HepG2 (cell line): ENCODE results near the gene ATN1. TPM values are rescaled to one million over a fixed set of nuclear protein-coding genes. Genes with fewer than 3 reads are reported as not detected.

Source experiments
- MAFF ChIP-seq: IDR thresholded peaks from 2 replicates; pipeline ENCODE4 v1.6.1; 2011; ENCODE audit warnings: low read depth, low read length, improper control_type of control experiment
- MED13 ChIP-seq: sonication (generic); formaldehyde crosslinking; IDR thresholded peaks from 2 replicates; pipeline ENCODE4 v1.5.0; 2020; ENCODE audit warnings: missing genetic modification reagents
- MTA1 ChIP-seq: sonication (generic); formaldehyde crosslinking; IDR thresholded peaks from 2 replicates; pipeline ENCODE4 v1.4.0; 2020; ENCODE audit warnings: missing genetic modification reagents, mild to moderate bottlenecking, borderline replicate concordance
- MTERF4 ChIP-seq: sonication (generic); formaldehyde crosslinking; IDR thresholded peaks from 2 replicates; pipeline ENCODE4 v1.8.0; 2023; ENCODE audit warnings: mild to moderate bottlenecking, missing genetic modification reagents
- PATZ1 ChIP-seq: sonication (generic); formaldehyde crosslinking; IDR thresholded peaks from 2 replicates; pipeline ENCODE4 v1.4.0; 2020; ENCODE audit warnings: missing genetic modification reagents
- PHF20 ChIP-seq: sonication (generic); formaldehyde crosslinking; IDR thresholded peaks from 2 replicates; pipeline ENCODE4 v1.5.0; 2020; ENCODE audit warnings: mild to moderate bottlenecking, missing genetic modification reagents
- RFX3 ChIP-seq: IDR thresholded peaks from 2 replicates; pipeline ENCODE4 v1.6.1; 2016; ENCODE audit warnings: missing biosample characterization, missing genetic modification reagents
- SIN3B ChIP-seq: fragments of 150-350 bp; IDR thresholded peaks from 2 replicates; pipeline ENCODE4 v1.6.1; 2014; ENCODE audit warnings: low read length
- TAF15 ChIP-seq: fragments of 200-400 bp; formaldehyde crosslinking; IDR thresholded peaks from one replicate; pipeline ENCODE4 v1.6.1; 2018; ENCODE audit warnings: mild to moderate bottlenecking, low read depth, low read length; ENCODE audit not compliant: poor library complexity, severe bottlenecking
- TBX3 ChIP-seq: fragments of 450-650 bp; IDR thresholded peaks from 2 replicates; pipeline ENCODE4 v1.6.1; 2017; ENCODE audit warnings: antibody characterized with exemption, mild to moderate bottlenecking, inconsistent platforms, borderline replicate concordance
- TEAD2 ChIP-seq: sonication (generic); formaldehyde crosslinking; IDR thresholded peaks from 2 replicates; pipeline ENCODE4 v1.9.0; 2021; ENCODE audit warnings: missing genetic modification reagents
- ZFP91 ChIP-seq: sonication (generic); formaldehyde crosslinking; IDR thresholded peaks from 2 replicates; pipeline ENCODE4 v1.9.0; 2022; ENCODE audit warnings: missing genetic modification reagents, mild to moderate bottlenecking, borderline replicate concordance
- ZFYVE20 ChIP-seq: sonication (generic); formaldehyde crosslinking; IDR thresholded peaks from 2 replicates; pipeline ENCODE4 v1.8.0; 2023; ENCODE audit warnings: low read depth, mild to moderate bottlenecking, moderate library complexity, missing genetic modification reagents, borderline replicate concordance
- ZNF710 ChIP-seq: sonication (generic); formaldehyde crosslinking; IDR thresholded peaks from 2 replicates; pipeline ENCODE4 v1.5.0; 2020; ENCODE audit warnings: mild to moderate bottlenecking, missing genetic modification reagents, borderline replicate concordance
- ZNF780A ChIP-seq: sonication (generic); formaldehyde crosslinking; IDR thresholded peaks from 2 replicates; pipeline ENCODE4 v1.8.0; 2022; ENCODE audit warnings: mild to moderate bottlenecking, missing genetic modification reagents, moderate library complexity
- polyA plus RNA-seq, 8 experiments: library from polyadenylated mRNA; depleted of rRNA in 3 of 8; stranded (reverse) in 7 of 8; unstranded in 1 of 8; fragments of >200 nt; fragmentation: Illumina TruSeq in 4 of 8; extraction: Trizol in 4 of 8; gene quantifications; 2 replicates each; pipeline versions ENCODE4 v1.2.1 to v1.2.3, GENCODE V29; 2011 to 2016; ENCODE audit warnings: low read depth in 4 of 8, missing spikeins in 1 of 8, mixed read lengths in 1 of 8; ENCODE audit not compliant: insufficient read depth in 1 of 8
- total RNA-seq, 5 experiments: library from RNA; depleted of rRNA; stranded (reverse); fragments of >200 nt; fragmentation: Illumina TruSeq; extraction: Trizol; gene quantifications; 2 replicates each; pipeline ENCODE4 v1.2.3, GENCODE V29; 2016; ENCODE audit warnings: low read depth in 1 of 5
- TF ChIP-seq, protein P1 (sequence below): sonication (generic); formaldehyde crosslinking; IDR thresholded peaks from 2 replicates; pipeline ENCODE4 v1.8.1; 2023; ENCODE audit warnings: missing genetic modification reagents, inconsistent platforms, borderline replicate concordance

Gene ATN1
- total and polyA plus RNA-seq, 2 of the 13 experiments (the other 11 are each of a cell fraction or from before 2014, with no cell fraction given) = 2.1 to 8.6 TPM

DNA sequence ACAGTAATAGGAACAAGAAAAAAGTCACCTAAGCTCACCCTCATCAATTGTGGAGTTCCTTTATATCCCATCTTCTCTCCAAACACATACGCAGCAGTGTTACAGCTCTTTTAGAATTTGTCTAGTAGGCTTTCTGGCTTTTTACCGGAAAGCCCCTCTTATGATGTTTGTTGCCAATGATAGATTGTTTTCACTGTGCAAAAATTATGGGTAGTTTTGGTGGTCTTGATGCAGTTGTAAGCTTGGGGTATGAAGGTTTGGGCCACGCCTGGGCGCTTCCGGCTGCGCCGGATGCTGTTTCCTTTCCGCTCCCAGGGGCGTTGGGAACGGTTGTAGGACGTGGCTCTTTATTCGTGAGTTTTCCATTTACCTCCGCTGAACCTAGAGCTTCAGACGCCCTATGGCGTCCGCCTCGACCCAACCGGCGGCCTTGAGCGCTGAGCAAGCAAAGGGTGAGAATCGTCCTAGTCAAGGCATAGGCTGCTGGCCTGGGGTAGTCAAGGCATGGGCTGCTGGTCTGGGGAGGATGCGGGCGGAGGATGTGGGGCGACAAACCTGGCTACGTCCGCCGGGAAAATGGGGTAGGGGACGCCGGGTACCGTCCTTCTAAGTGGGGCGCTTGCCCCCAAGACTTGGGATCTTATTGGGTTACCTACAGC is 16.1 kb downstream of the ATN1 start, which contains the start of the genes C12orf57 and RNU7-1 (continued):
- TF ChIP-seq PATZ1 (CRISPR knock-in tag) (peak; percentile 55), ZFYVE20 (CRISPR knock-in tag) (peak; percentile 32; the same call in 1 of the 2 replicates), SIN3B (0 out of 2 replicates have a peak, but pooled peaks have one; percentile 60), TBX3 (no peak), MED13 (CRISPR knock-in tag) (peak; percentile 34; the same call in 1 of the 2 replicates), ZNF710 (CRISPR knock-in tag) (no peak; the same call in 1 of the 2 replicates), TAF15 (peak; percentile 26), PHF20 (no peak), MTERF4 (CRISPR knock-in tag) (no peak), TEAD2 (peak; percentile 43; the same call in 1 of the 2 replicates), ZFP91 (0 out of 2 replicates have a peak, but pooled peaks have one; percentile 83), MTA1 (CRISPR knock-in tag) (peak; percentile 74), MAFF (peak; percentile 75), RFX3 (CRISPR knock-in tag) (0 out of 2 replicates have a peak, but pooled peaks have one; percentile 23), ZNF780A (CRISPR knock-in tag) (peak; percentile 96)
- TF ChIP-seq, protein P1, sequence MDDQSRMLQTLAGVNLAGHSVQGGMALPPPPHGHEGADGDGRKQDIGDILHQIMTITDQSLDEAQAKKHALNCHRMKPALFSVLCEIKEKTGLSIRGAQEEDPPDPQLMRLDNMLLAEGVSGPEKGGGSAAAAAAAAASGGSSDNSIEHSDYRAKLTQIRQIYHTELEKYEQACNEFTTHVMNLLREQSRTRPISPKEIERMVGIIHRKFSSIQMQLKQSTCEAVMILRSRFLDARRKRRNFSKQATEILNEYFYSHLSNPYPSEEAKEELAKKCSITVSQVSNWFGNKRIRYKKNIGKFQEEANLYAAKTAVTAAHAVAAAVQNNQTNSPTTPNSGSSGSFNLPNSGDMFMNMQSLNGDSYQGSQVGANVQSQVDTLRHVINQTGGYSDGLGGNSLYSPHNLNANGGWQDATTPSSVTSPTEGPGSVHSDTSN = peak; percentile 94
